B cell (primary cell): ENCODE measurements around the gene LONP1. TPM values are rescaled to one million over a fixed set of nuclear protein-coding genes. Genes with fewer than 3 reads are reported as not detected.

Experiments
- ATAC-seq: fragments of 200-7000 bp; cut with Tn5 transposase; one replicate; pipeline ENCODE4 v1.10.0; 2021; ENCODE audit warnings: low read depth, mild to moderate bottlenecking, moderate number of reproducible peaks, moderate library complexity
- CTCF ChIA-PET: fragments of 350-600 bp; sonication (Branson Sonifier 250); formaldehyde crosslinking; loops from one replicate; lab custom pipeline; 2021; ENCODE audit warnings: antibody characterized with exemption, inconsistent platforms; lab: Charles Lee
- POLR2A ChIA-PET: fragments of 350-600 bp; sonication (Branson Sonifier 250); formaldehyde crosslinking; loops from one replicate; lab custom pipeline; 2021; ENCODE audit warnings: antibody characterized with exemption; lab: Charles Lee
- DNase-seq: peaks from one replicate; pipeline ENCODE4 v3.0.0; 2013
- H2AFZ ChIP-seq: 2 replicates; pipeline ENCODE4 v1.6.1; 2012; ENCODE audit warnings: mild to moderate bottlenecking, low read depth, low read length; ENCODE audit not compliant: insufficient read depth, poor library complexity, severe bottlenecking
- H3K27ac ChIP-seq, 2 donors: 1 replicate in 1 of 2; 2 replicates in 1 of 2; pipeline ENCODE4 v1.5.1; 2012 to 2013; ENCODE audit warnings: low read length in 2 of 2, mild to moderate bottlenecking in 2 of 2, moderate library complexity in 1 of 2
- H3K27me3 ChIP-seq, 4 experiments: fragments of 200-600 bp in 1 of 4; sonication (generic) in 1 of 4; replicated peaks in 1 of 4; 1 replicate in 2 of 4; 2 replicates in 2 of 4; pipeline versions ENCODE4 v1.6.1 to v1.7.0; 2013 to 2016; ENCODE audit warnings: low read length in 3 of 4, mild to moderate bottlenecking in 2 of 4, mixed read lengths in 1 of 4, moderate library complexity in 1 of 4; ENCODE audit not compliant: insufficient read depth in 4 of 4, control insufficient read depth in 3 of 4; ENCODE audit errors: control extremely low read depth in 1 of 4
- H3K36me3 ChIP-seq, 2 experiments: replicated peaks in 1 of 2; 1 replicate in 1 of 2; 2 replicates in 1 of 2; pipeline versions ENCODE4 v1.6.1 to v1.7.1; 2013; ENCODE audit warnings: low read length in 1 of 2; ENCODE audit not compliant: insufficient read depth in 2 of 2, control insufficient read depth in 1 of 2; ENCODE audit errors: control extremely low read depth in 1 of 2, extremely low read depth in 1 of 2
- H3K4me1 ChIP-seq, 2 donors: fragments of 200-600 bp in 1 of 2; sonication (generic) in 1 of 2; 1 replicate in 1 of 2; 2 replicates in 1 of 2; pipeline versions ENCODE4 v1.5.1 to v1.6.1; 2013 to 2017; ENCODE audit warnings: low read length in 2 of 2; ENCODE audit not compliant: control insufficient read depth in 2 of 2, insufficient read depth in 2 of 2
- H3K4me2 ChIP-seq: replicated peaks from 2 replicates; pipeline ENCODE3; 2012; ENCODE audit warnings: mild to moderate bottlenecking, low read depth, low read length; ENCODE audit not compliant: poor library complexity, severe bottlenecking
- H3K4me3 ChIP-seq, 5 experiments: fragments of 200-600 bp in 1 of 5; sonication (generic) in 1 of 5; 1 replicate in 3 of 5; 2 replicates in 2 of 5; pipeline versions ENCODE4 v1.5.1 to v1.7.0; 2011 to 2016; ENCODE audit warnings: low read length in 4 of 5, mild to moderate bottlenecking in 4 of 5, low read depth in 2 of 5, control low read depth in 1 of 5, moderate library complexity in 1 of 5; ENCODE audit not compliant: insufficient read depth in 1 of 5; ENCODE audit errors: control extremely low read depth in 1 of 5, extremely low read depth in 1 of 5
- H3K79me2 ChIP-seq: fragments of 200-600 bp; sonication (generic); one replicate; pipeline ENCODE4 v1.6.0; 2016; ENCODE audit warnings: low read length; ENCODE audit not compliant: control insufficient read depth, insufficient read depth
- H3K9ac ChIP-seq: fragments of 200-600 bp; sonication (generic); 2 replicates; pipeline ENCODE4 v1.6.1; 2017; ENCODE audit warnings: mild to moderate bottlenecking, low read length, moderate library complexity
- H3K9me3 ChIP-seq, 3 donors: one replicate each; pipeline versions ENCODE4 v1.6.1 to v1.7.1; 2013; ENCODE audit warnings: low read length in 2 of 3; ENCODE audit not compliant: control insufficient read depth in 2 of 3, insufficient read depth in 1 of 3; ENCODE audit errors: control extremely low read depth in 1 of 3
- H4K20me1 ChIP-seq: 2 replicates; pipeline ENCODE4 v1.6.0; 2012; ENCODE audit warnings: mild to moderate bottlenecking, low read length; ENCODE audit not compliant: insufficient read depth, control insufficient read depth, poor library complexity, severe bottlenecking
- H3K27ac Mint-ChIP-seq: one replicate; pipeline ENCODE4 v1.8.0; 2021; ENCODE audit warnings: mixed read lengths
- H3K27me3 Mint-ChIP-seq: one replicate; pipeline ENCODE4 v1.8.0; 2021; ENCODE audit warnings: mixed read lengths
- H3K4me1 Mint-ChIP-seq: one replicate; pipeline ENCODE4 v1.8.0; 2021; ENCODE audit warnings: mixed read lengths
- H3K4me3 Mint-ChIP-seq: one replicate; pipeline ENCODE4 v1.8.0; 2021; ENCODE audit warnings: mixed read lengths
- H3K9me3 Mint-ChIP-seq: one replicate; pipeline ENCODE4 v1.8.0; 2022; ENCODE audit warnings: mixed read lengths; ENCODE audit not compliant: insufficient read depth
- CTCF ChIP-seq: fragments of 200-600 bp; IDR thresholded peaks from one replicate; pipeline ENCODE4 v1.8.0; 2022; ENCODE audit warnings: antibody characterized with exemption, mild to moderate bottlenecking
- EZH2 ChIP-seq: IDR thresholded peaks from 2 replicates; pipeline ENCODE4 v1.6.1; 2012; ENCODE audit warnings: borderline replicate concordance, low read depth, mild to moderate bottlenecking, moderate library complexity, low read length; ENCODE audit not compliant: insufficient read depth, poor library complexity, severe bottlenecking
- WGBS: methylation state at CpG from one replicate; pipeline ENCODE4 v1.1.5; 2013; ENCODE audit warnings: missing lambda C conversion rate; ENCODE audit not compliant: insufficient coverage; 5-methylcytosine and 5-hydroxymethylcytosine counted together
- intact Hi-C: fragments of 100-400 bp; cut with micrococcal nuclease; formaldehyde crosslinking; loops from one replicate; pipeline ENCODE4 v1.10.0; 2022
- polyA plus RNA-seq: library from polyadenylated mRNA; depleted of rRNA; stranded (reverse); fragments of >200 nt; gene quantifications from 2 replicates; pipeline ENCODE4 v1.2.3, GENCODE V29; 2012
- total RNA-seq, 2 donors: library from RNA; stranded (reverse); fragments of 120-200 nt in 1 of 2; gene quantifications; 1 replicate in 1 of 2; 2 replicates in 1 of 2; pipeline versions ENCODE4 v1.2.3 to v1.2.4, GENCODE V29; 2013 to 2022

The LONP1 gene
- total and polyA plus RNA-seq, 2 donors (not counting 1 experiment from before 2014, with no cell fraction given): 60.1 to 67.2 TPM

- Mint-ChIP-seq H3K4me3 (peak overlapping the region; percentile 34), H3K27me3 (no peaks in the 10 kb centered on the region), H3K9me3 (no peaks in the 10 kb centered on the region), H3K4me1 (peaks cover 36% of the 10 kb centered on the region), H3K27ac (peak overlapping the region; percentile 53)
- no peaks in the 10 kb centered on the region for H3K27me3 ChIP-seq
- H3K27ac ChIP-seq: no peak overlapping the region
- H3K4me3 ChIP-seq: no peak overlapping the region
- no peak overlapping the region for H2AFZ ChIP-seq
- ChIA-PET CTCF (interaction anchor here (0.6 to 0.9 kb wide), 2 partner anchors 13 to 109 kb away, joined by 3 read pairs; no protein-coding TSS in a partner anchor), POLR2A (interaction anchor here (0.5 to 0.9 kb wide), 2 partner anchors 12 to 37 kb away, joined by 4 read pairs; partner anchors contain the start of genes CATSPERD and LONP1)
- H3K79me2 ChIP-seq: peaks cover 12% of the 10 kb centered on the region
- H3K9ac ChIP-seq: no peak overlapping the region
- intact Hi-C loops: loop anchor here (10.0 kb wide), 1 partner anchor 1919 kb away; the partner anchor contains the start of genes APBA3 and MRPL54
- no peaks in the 10 kb centered on the region for H4K20me1 ChIP-seq
- DNase-seq (no peak), ATAC-seq (no peak)
- 100% methylated on average over 6 of the region's 10 CpGs for WGBS
- H3K4me1 ChIP-seq: peaks cover 25 to 33% of the 10 kb centered on the region in 2 donors
- H3K9me3 ChIP-seq: peaks cover 0 to 14% (median 0%) of the 10 kb centered on the region in 3 donors
- TF ChIP-seq CTCF (no peak), EZH2 (no peak)
- H3K4me2 ChIP-seq: no peak overlapping the region
- H3K36me3 ChIP-seq: no peaks in the 10 kb centered on the region
These were observed 36.6 kb downstream of the LONP1 start for GRCh38 chr19:5683177-5683886.

GRCh38 chr19:5682107-5682482 lies 37.9 kb downstream of the LONP1 start:
- no peak overlapping the region for H3K27ac ChIP-seq
- H3K36me3 ChIP-seq: no peaks in the 10 kb centered on the region
- ATAC-seq (no peak), DNase-seq (peak; percentile 31)
- TF ChIP-seq CTCF (no peak), EZH2 (no peak)
- ChIA-PET POLR2A (interaction anchor here (0.9 kb wide), 1 partner anchor 38 kb away, joined by 4 read pairs; the partner anchor contains the start of genes CATSPERD and LONP1), CTCF (interaction anchor here (0.6 to 1.2 kb wide), 2 partner anchors 8 to 54 kb away, joined by 3 to 4 read pairs; no protein-coding TSS in a partner anchor)
- Mint-ChIP-seq H3K9me3 (no peaks in the 10 kb centered on the region), H3K4me1 (peaks cover 35% of the 10 kb centered on the region), H3K4me3 (peak overlapping the region; percentile 85), H3K27ac (peak overlapping the region; percentile 66), H3K27me3 (no peaks in the 10 kb centered on the region)
- H3K79me2 ChIP-seq: peaks cover 12% of the 10 kb centered on the region
- H3K4me1 ChIP-seq: peaks cover 20 to 28% of the 10 kb centered on the region in 2 donors
- H4K20me1 ChIP-seq: no peaks in the 10 kb centered on the region
- H2AFZ ChIP-seq: no peak overlapping the region
- WGBS: 95% methylated on average over 3 of the region's 3 CpGs
- H3K9ac ChIP-seq: no peak overlapping the region
- H3K4me3 ChIP-seq: no peak overlapping the region
- intact Hi-C loops: loop anchor here (10.0 kb wide), 1 partner anchor 1917 kb away; the partner anchor contains the start of genes APBA3 and MRPL54
- H3K4me2 ChIP-seq: no peak overlapping the region
- H3K27me3 ChIP-seq: no peaks in the 10 kb centered on the region
- H3K9me3 ChIP-seq: peaks cover 0 to 3% (median 0%) of the 10 kb centered on the region in 3 donors
